Islet of Langerhans (tissue), 1 donor: Measurements from ENCODE around the gene POLR2J.

ENCODE experiments used
- FAIRE-seq: peaks from one replicate; lab custom pipeline; 2011; peaks lifted over from hg19 to GRCh38; lab: Jason Lieb, UNC

Gene POLR2J

GRCh38 chr7:102436118-102436517 is 42.6 kb downstream of the POLR2J start:
- no peak for FAIRE-seq

GRCh38 chr7:102434039-102434486 is 44.7 kb downstream of the POLR2J start:
- no peak for FAIRE-seq

GRCh38 chr7:102433219-102434038 is 45.3 kb downstream of the POLR2J start, which contains the start of gene ORAI2:
TSS of gene ORAI2 (plus strand) at chr7:102433575. CDS start at chr7:102438957, 5,382 bp downstream.
- no peak for FAIRE-seq

- FAIRE-seq: no peak
These were observed 46.1 kb downstream of the POLR2J start for GRCh38 chr7:102432442-102433218.

GRCh38 chr7:102431617-102432298 is 47.0 kb downstream of the POLR2J start:
- FAIRE-seq: no peak

- no peak for FAIRE-seq
These were observed 49.4 kb downstream of the POLR2J start for GRCh38 chr7:102429141-102429899.

- FAIRE-seq: no peak
These were observed 51.7 kb downstream of the POLR2J start for GRCh38 chr7:102427019-102427405.

- FAIRE-seq: no peak
These were observed 52.3 kb downstream of the POLR2J start for GRCh38 chr7:102426268-102427018.

- no peak for FAIRE-seq
These were observed 53.0 kb downstream of the POLR2J start for GRCh38 chr7:102425639-102426267.

- no peak for FAIRE-seq
These were observed 53.9 kb downstream of the POLR2J start for GRCh38 chr7:102424787-102425218.

- FAIRE-seq: no peak
These were observed 54.6 kb downstream of the POLR2J start for GRCh38 chr7:102424129-102424551.
